ENCODE measurements around the gene CACHD1.
A peak's percentile ranks its signal among the peaks of the same experiment; 100 is the strongest.

CACHD1 gene

GRCh38 chr1:64654519-64655341 lies 184.8 kb downstream of the CACHD1 start:
- DNase-seq, result peak in 1 of 2 experiments; percentile 5
- TF ChIP-seq GATA1 (IDR thresholded peaks at IDR 0.05; ENCODE audit: low read depth, low read length), result no peak
- no peak for TF ChIP-seq POLR2A (IDR thresholded peaks at IDR 0.05; ENCODE audit: low read length)

- DNase-seq, result no peak
- TF ChIP-seq POLR2A (IDR thresholded peaks at IDR 0.05; ENCODE audit: low read length), result no peak
These were observed 185.9 kb downstream of the CACHD1 start for GRCh38 chr1:64655861-64656260.

GRCh38 chr1:64659478-64660138 lies 189.7 kb downstream of the CACHD1 start:
- no peak for TF ChIP-seq POLR2A (IDR thresholded peaks at IDR 0.05; ENCODE audit: low read length)
- no peak for TF ChIP-seq GATA1 (IDR thresholded peaks at IDR 0.05; ENCODE audit: low read depth, low read length)
- no peak for DNase-seq

GRCh38 chr1:64663668-64664067 lies 193.7 kb downstream of the CACHD1 start:
- no peak for TF ChIP-seq POLR2A (IDR thresholded peaks at IDR 0.05; ENCODE audit: low read length)
- no peak for TF ChIP-seq GATA1 (IDR thresholded peaks at IDR 0.05; ENCODE audit: low read depth, low read length)
- DNase-seq, result peak; percentile 44 to 52

- DNase-seq, result no peak
- no peak for TF ChIP-seq POLR2A (IDR thresholded peaks at IDR 0.05; ENCODE audit: low read length)
- no peak for TF ChIP-seq GATA1 (IDR thresholded peaks at IDR 0.05; ENCODE audit: low read depth, low read length)
These were observed 194.4 kb downstream of the CACHD1 start for GRCh38 chr1:64664299-64664698.

GRCh38 chr1:64669098-64669675 lies 199.3 kb downstream of the CACHD1 start:
- TF ChIP-seq GATA1 (IDR thresholded peaks at IDR 0.05; ENCODE audit: low read depth, low read length) (no peak), POLR2A (IDR thresholded peaks at IDR 0.05; ENCODE audit: low read length) (no peak)
- no peak for DNase-seq

GRCh38 chr1:64675718-64676345 lies 205.9 kb downstream of the CACHD1 start:
- TF ChIP-seq GATA1 (IDR thresholded peaks at IDR 0.05; ENCODE audit: low read depth, low read length) (no peak), POLR2A (IDR thresholded peaks at IDR 0.05; ENCODE audit: low read length) (no peak)
- DNase-seq, result peak; percentile 18 to 49

- TF ChIP-seq GATA1 (IDR thresholded peaks at IDR 0.05; ENCODE audit: low read depth, low read length) (no peak), POLR2A (IDR thresholded peaks at IDR 0.05; ENCODE audit: low read length) (no peak)
- no peak for DNase-seq
These were observed 206.5 kb downstream of the CACHD1 start for GRCh38 chr1:64676386-64676785.

GRCh38 chr1:64677532-64677931 lies 207.6 kb downstream of the CACHD1 start:
- TF ChIP-seq POLR2A (IDR thresholded peaks at IDR 0.05; ENCODE audit: low read length) (no peak), GATA1 (IDR thresholded peaks at IDR 0.05; ENCODE audit: low read depth, low read length) (no peak)
- DNase-seq, result no peak

GRCh38 chr1:64678366-64678765 lies 208.4 kb downstream of the CACHD1 start:
- no peak for TF ChIP-seq POLR2A (IDR thresholded peaks at IDR 0.05; ENCODE audit: low read length)
- TF ChIP-seq GATA1 (IDR thresholded peaks at IDR 0.05; ENCODE audit: low read depth, low read length), result no peak
- no peak for DNase-seq

- TF ChIP-seq GATA1 (IDR thresholded peaks at IDR 0.05; ENCODE audit: low read depth, low read length) (no peak), POLR2A (IDR thresholded peaks at IDR 0.05; ENCODE audit: low read length) (no peak)
- DNase-seq, result no peak
These were observed 209.2 kb downstream of the CACHD1 start for GRCh38 chr1:64679177-64679576.

GRCh38 chr1:64680599-64680998 lies 210.7 kb downstream of the CACHD1 start:
- no peak for TF ChIP-seq GATA1 (IDR thresholded peaks at IDR 0.05; ENCODE audit: low read depth, low read length)
- no peak for TF ChIP-seq POLR2A (IDR thresholded peaks at IDR 0.05; ENCODE audit: low read length)
- DNase-seq, result no peak

- no peak for TF ChIP-seq POLR2A (IDR thresholded peaks at IDR 0.05; ENCODE audit: low read length)
- no peak for TF ChIP-seq GATA1 (IDR thresholded peaks at IDR 0.05; ENCODE audit: low read depth, low read length)
- no peak for DNase-seq
These were observed 211.1 kb downstream of the CACHD1 start for GRCh38 chr1:64681043-64681442.

GRCh38 chr1:64683419-64683818 lies 213.5 kb downstream of the CACHD1 start:
- TF ChIP-seq GATA1 (IDR thresholded peaks at IDR 0.05; ENCODE audit: low read depth, low read length) (no peak), POLR2A (IDR thresholded peaks at IDR 0.05; ENCODE audit: low read length) (no peak)
- no peak for DNase-seq

All from erythroblast (primary cell).